Endothelial cell of umbilical vein (primary cell): ENCODE data around the gene POGK. TPM values are rescaled to one million over a fixed set of nuclear protein-coding genes. Genes with fewer than 3 reads are reported as not detected.

Source experiments
- BruUV-seq: library from RNA; stranded (reverse); fragments of 400-500 nt; replicated peaks from 2 replicates; lab custom pipeline; 2021; lab: Mats Ljungman, UMichigan
- CTCF ChIA-PET: fragments of 300-600, 350-600 bp; sonication (Branson Sonifier 250); formaldehyde crosslinking; loops from one replicate; lab custom pipeline; 2021; ENCODE audit warnings: antibody characterized with exemption, inconsistent platforms; lab: Charles Lee
- POLR2A ChIA-PET: fragments of 300-600, 350-600 bp; sonication (Branson Sonifier 250); formaldehyde crosslinking; loops from one replicate; lab custom pipeline; 2021; ENCODE audit warnings: antibody characterized with exemption, inconsistent platforms; lab: Charles Lee
- DNase-seq: peaks from one replicate; pipeline ENCODE4 v3.0.0-alpha.2; 2011; ENCODE audit warnings: low read depth, low spot score
- FAIRE-seq: peaks from 2 replicates; lab custom pipeline; 2011; peaks lifted over from hg19 to GRCh38; lab: Jason Lieb, UNC
- H2AFZ ChIP-seq: 2 replicates; pipeline ENCODE4 v1.6.0; 2012; ENCODE audit warnings: low read depth, low read length, control low read depth, inconsistent platforms
- H3K27ac ChIP-seq: 2 replicates; pipeline ENCODE4 v1.5.1; 2011; ENCODE audit warnings: low read depth, mild to moderate bottlenecking, control low read depth, low read length, moderate library complexity; ENCODE audit not compliant: insufficient read depth
- H3K27me3 ChIP-seq, 2 experiments: 2 replicates each; pipeline versions ENCODE4 v1.6.0 to v1.6.1; 2011; ENCODE audit warnings: low read length in 2 of 2, mixed read lengths in 1 of 2; ENCODE audit not compliant: control insufficient read depth in 2 of 2, insufficient read depth in 2 of 2
- H3K36me3 ChIP-seq, 2 experiments: 2 replicates in 1 of 2; 3 replicates in 1 of 2; pipeline ENCODE4 v1.5.1; 2011; ENCODE audit warnings: low read length in 2 of 2, mild to moderate bottlenecking in 1 of 2, moderate library complexity in 1 of 2; ENCODE audit not compliant: control insufficient read depth in 2 of 2, insufficient read depth in 2 of 2; ENCODE audit errors: extremely low read depth in 1 of 2
- H3K4me1 ChIP-seq: 3 replicates; pipeline ENCODE4 v1.5.1; 2011; ENCODE audit warnings: mild to moderate bottlenecking, low read length; ENCODE audit not compliant: control insufficient read depth, insufficient read depth; ENCODE audit errors: extremely low read depth
- H3K4me2 ChIP-seq: 2 replicates; pipeline ENCODE4 v1.6.1; 2011; ENCODE audit warnings: low read length, control low read depth, mixed read lengths; ENCODE audit not compliant: insufficient read depth
- H3K4me3 ChIP-seq, 3 experiments: fragments of 200-600 bp in 1 of 3; sonication (generic), shearing (Covaris generic) in 1 of 3; replicated peaks in 1 of 3; 2 replicates each; pipeline ENCODE4 v1.5.1; 2011 to 2016; ENCODE audit warnings: control low read depth in 3 of 3, low read length in 3 of 3, mild to moderate bottlenecking in 2 of 3, inconsistent platforms in 1 of 3, low read depth in 1 of 3, moderate library complexity in 1 of 3; ENCODE audit not compliant: insufficient read depth in 1 of 3
- H3K79me2 ChIP-seq: 2 replicates; pipeline ENCODE4 v1.6.0; 2012; ENCODE audit warnings: low read length, inconsistent platforms; ENCODE audit not compliant: control insufficient read depth, insufficient read depth
- H3K9ac ChIP-seq: replicated peaks from 2 replicates; pipeline ENCODE3; 2011; ENCODE audit warnings: low read length, control low read depth; ENCODE audit not compliant: insufficient read depth; ENCODE audit errors: extremely low read depth
- H3K9me1 ChIP-seq: replicated peaks from 3 replicates; pipeline ENCODE4 v1.6.0; 2011; ENCODE audit warnings: mild to moderate bottlenecking, low read length; ENCODE audit not compliant: control insufficient read depth, insufficient read depth; ENCODE audit errors: extremely low read depth
- H3K9me3 ChIP-seq: replicated peaks from 2 replicates; pipeline ENCODE4 v1.5.1; 2012; ENCODE audit warnings: low read length, inconsistent platforms; ENCODE audit not compliant: control insufficient read depth, insufficient read depth
- H4K20me1 ChIP-seq: replicated peaks from 2 replicates; pipeline ENCODE3; 2011; ENCODE audit warnings: mild to moderate bottlenecking, low read length; ENCODE audit not compliant: control insufficient read depth, insufficient read depth; ENCODE audit errors: extremely low read depth
- EZH2 ChIP-seq: IDR thresholded peaks from 2 replicates; pipeline ENCODE4 v1.6.1; 2012; ENCODE audit warnings: borderline replicate concordance, low read depth, mild to moderate bottlenecking, moderate library complexity, low read length, inconsistent platforms; ENCODE audit not compliant: severe bottlenecking
- FOS ChIP-seq: IDR thresholded peaks from 2 replicates; pipeline ENCODE4 v1.6.1; 2011; ENCODE audit warnings: mild to moderate bottlenecking, low read length, moderate library complexity, borderline replicate concordance; ENCODE audit not compliant: insufficient read depth
- GATA2 ChIP-seq: IDR thresholded peaks from 2 replicates; pipeline ENCODE4 v1.7.0; 2011; ENCODE audit warnings: low read depth, mild to moderate bottlenecking, moderate library complexity, mixed read lengths, low read length; ENCODE audit not compliant: insufficient read length, insufficient read depth
- JUN ChIP-seq: IDR thresholded peaks from 2 replicates; pipeline ENCODE4 v1.6.1; 2011; ENCODE audit warnings: borderline replicate concordance, low read depth; ENCODE audit not compliant: insufficient read length, insufficient read depth
- MYC ChIP-seq: IDR thresholded peaks from one replicate; pipeline ENCODE4 v1.6.1; 2011; ENCODE audit warnings: mild to moderate bottlenecking, low read depth, low read length
- POLR2A ChIP-seq: IDR thresholded peaks from 2 replicates; pipeline ENCODE4 v1.6.1; 2012; ENCODE audit warnings: low read depth, mild to moderate bottlenecking, control low read depth, low read length
- POLR2AphosphoS5 ChIP-seq: IDR thresholded peaks from 2 replicates; pipeline ENCODE4 v1.6.1; 2012; ENCODE audit warnings: low read depth, mild to moderate bottlenecking, control low read depth, low read length, moderate library complexity; ENCODE audit not compliant: insufficient read depth
- dilution Hi-C: fragments of 300-500 bp; cut with MboI; formaldehyde crosslinking; loops from one replicate; pipeline ENCODE4 v1.15.0; 2019; ENCODE audit warnings: low sequenced_read_pairs; ENCODE audit not compliant: extremely low pct_ligation_motif_present
- intact Hi-C: fragments of 100-400 bp; cut with micrococcal nuclease; formaldehyde crosslinking; loops from one replicate; pipeline ENCODE4 v1.10.0; 2022
- polyA plus RNA-seq, 4 experiments: library from polyadenylated mRNA; depleted of rRNA in 3 of 4; stranded (reverse) in 3 of 4; unstranded in 1 of 4; fragments of >200 nt; gene quantifications; 2 replicates each; pipeline versions ENCODE4 v1.2.1 to v1.2.3, GENCODE V29; 2011 to 2012; ENCODE audit warnings: missing spikeins in 1 of 4
- total RNA-seq: library from RNA; stranded (reverse); gene quantifications from 2 replicates; pipeline ENCODE4 v1.2.3, GENCODE V29; 2021
- TF ChIP-seq, protein P1 (sequence below), 2 donors: IDR thresholded peaks; 1 replicate in 1 of 2; 2 replicates in 1 of 2; pipeline ENCODE4 v1.5.1; 2011; ENCODE audit warnings: low read length in 2 of 2, mild to moderate bottlenecking in 2 of 2, moderate library complexity in 2 of 2, control low read depth in 1 of 2, inconsistent platforms in 1 of 2, low read depth in 1 of 2; ENCODE audit not compliant: insufficient read depth in 1 of 2; ENCODE audit errors: extremely low read depth in 1 of 2
- TF ChIP-seq, protein P2 (sequence below): IDR thresholded peaks from 2 replicates; pipeline ENCODE4 v1.6.1; 2011; ENCODE audit not compliant: insufficient read depth, insufficient read length

The POGK gene
- total and polyA plus RNA-seq, 2 donors (not counting 3 experiments of a cell fraction or from before 2014, with no cell fraction given) = 12.5 to 31.8 TPM

DNA sequence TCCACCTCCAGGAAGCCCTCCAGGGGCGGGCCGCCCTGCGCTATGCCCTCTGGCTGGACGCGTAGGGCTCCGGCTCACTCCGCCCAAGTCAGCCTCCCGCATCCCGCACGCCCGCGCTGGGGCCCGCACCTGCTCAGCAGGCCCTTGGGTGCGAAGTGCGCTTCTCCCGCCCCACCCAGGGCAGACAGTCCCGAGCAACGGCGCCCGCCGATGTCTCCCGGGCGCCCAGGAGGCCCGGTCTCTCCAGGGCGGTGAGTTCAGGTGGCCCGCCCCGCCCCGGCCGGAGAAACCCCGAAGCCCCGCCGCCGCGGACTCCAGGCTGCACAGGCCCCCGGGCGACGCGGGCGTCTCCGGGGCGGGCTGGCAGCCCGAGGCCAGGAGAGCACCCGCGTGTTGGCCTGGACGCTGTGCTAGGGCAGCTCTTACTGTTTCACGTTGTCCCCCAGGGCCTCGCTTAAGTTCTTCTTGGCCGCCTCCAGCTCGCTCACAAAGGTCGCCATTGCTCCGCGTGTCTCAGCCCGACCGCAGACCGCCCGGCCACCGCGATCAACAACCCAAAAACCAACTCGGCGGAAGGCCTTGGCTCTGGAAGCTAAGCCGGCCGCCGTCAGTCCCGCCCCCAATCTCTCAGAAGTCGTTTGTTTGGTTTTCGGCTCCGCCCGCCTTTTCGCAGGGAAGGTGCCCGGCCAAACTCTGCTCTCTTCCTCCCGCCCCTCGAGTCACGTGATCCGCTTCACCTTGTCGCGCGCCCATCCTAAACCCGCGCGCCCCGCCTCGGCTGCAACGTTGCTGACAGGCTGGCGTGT lies 36.7 kb downstream of the POGK start, which contains the start of gene TADA1:
TSS of gene TADA1 (minus strand) at position 531 of the 806 bp plus-strand sequence. CDS start at position 500, 31 bp downstream.
- peak within 1 kb of the TSS; percentile 75 for H2AFZ ChIP-seq
- H3K27me3 ChIP-seq = no peaks in the 10 kb centered on the region
- peaks cover 30% of the 10 kb centered on the region for H3K79me2 ChIP-seq
- TF ChIP-seq JUN (no peak), FOS (no peak), EZH2 (no peak), POLR2AphosphoS5 (peak; percentile 77), MYC (peak; percentile 33), GATA2 (no peak), POLR2A (peak; percentile 72)
- TF ChIP-seq, protein P1, sequence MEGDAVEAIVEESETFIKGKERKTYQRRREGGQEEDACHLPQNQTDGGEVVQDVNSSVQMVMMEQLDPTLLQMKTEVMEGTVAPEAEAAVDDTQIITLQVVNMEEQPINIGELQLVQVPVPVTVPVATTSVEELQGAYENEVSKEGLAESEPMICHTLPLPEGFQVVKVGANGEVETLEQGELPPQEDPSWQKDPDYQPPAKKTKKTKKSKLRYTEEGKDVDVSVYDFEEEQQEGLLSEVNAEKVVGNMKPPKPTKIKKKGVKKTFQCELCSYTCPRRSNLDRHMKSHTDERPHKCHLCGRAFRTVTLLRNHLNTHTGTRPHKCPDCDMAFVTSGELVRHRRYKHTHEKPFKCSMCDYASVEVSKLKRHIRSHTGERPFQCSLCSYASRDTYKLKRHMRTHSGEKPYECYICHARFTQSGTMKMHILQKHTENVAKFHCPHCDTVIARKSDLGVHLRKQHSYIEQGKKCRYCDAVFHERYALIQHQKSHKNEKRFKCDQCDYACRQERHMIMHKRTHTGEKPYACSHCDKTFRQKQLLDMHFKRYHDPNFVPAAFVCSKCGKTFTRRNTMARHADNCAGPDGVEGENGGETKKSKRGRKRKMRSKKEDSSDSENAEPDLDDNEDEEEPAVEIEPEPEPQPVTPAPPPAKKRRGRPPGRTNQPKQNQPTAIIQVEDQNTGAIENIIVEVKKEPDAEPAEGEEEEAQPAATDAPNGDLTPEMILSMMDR (IDR thresholded peaks at IDR 0.05; ENCODE audit: extremely low read depth in 1 of 2, insufficient read depth in 1 of 2, low read depth in 1 of 2, low read length in 2 of 2) = peak in 1 of 2 donors; percentile 22
- TF ChIP-seq, protein P2, sequence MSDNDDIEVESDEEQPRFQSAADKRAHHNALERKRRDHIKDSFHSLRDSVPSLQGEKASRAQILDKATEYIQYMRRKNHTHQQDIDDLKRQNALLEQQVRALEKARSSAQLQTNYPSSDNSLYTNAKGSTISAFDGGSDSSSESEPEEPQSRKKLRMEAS = peak; percentile 47
- dilution Hi-C loops = no loop called here
- H3K4me3 ChIP-seq = peak within 1 kb of the TSS; percentile 2 to 63 (median 53)
- ChIA-PET POLR2A (interaction anchor here (0.7 to 1.8 kb wide), 4 partner anchors 14 to 345 kb away, joined by 3 to 7 read pairs (median 4); partner anchors contain the start of genes POGK and POU2F1), CTCF (interaction anchor here (0.6 to 1.6 kb wide), 12 partner anchors 9 to 678 kb away, joined by 3 to 6 read pairs (median 4); partner anchors contain the start of genes CREG1, POGK and POU2F1)
- H3K27ac ChIP-seq = peak within 1 kb of the TSS; percentile 47
- DNase-seq = peak; percentile 98
- H3K36me3 ChIP-seq = no peaks in the 10 kb centered on the region
- no peaks in the 10 kb centered on the region for H4K20me1 ChIP-seq
- intact Hi-C loops = loop anchor here (1.0 to 10.0 kb wide), 4 partner anchors 10 to 951 kb away; partner anchors contain the start of genes POGK and POU2F1
- peak within 1 kb of the TSS; percentile 85 for H3K4me2 ChIP-seq
- peaks cover 10% of the 10 kb centered on the region for H3K4me1 ChIP-seq
- peak; percentile 99 for FAIRE-seq
- no TSS peak for BruUV-seq
- peak within 1 kb of the TSS; percentile 82 for H3K9ac ChIP-seq
- H3K9me3 ChIP-seq = no peaks in the 10 kb centered on the region
- H3K9me1 ChIP-seq = no peaks in the 10 kb centered on the region
